ENCODE measurements around the gene JADE2. TPM values are rescaled to one million over a fixed set of nuclear protein-coding genes. Genes with fewer than 3 reads are reported as not detected.
"Not testable (repeated sequence)": the region's sequence is repeated elsewhere in the genome, so short reads cannot be mapped to it uniquely, and the experiment has no call there.

JADE2 gene
- polyA plus RNA-seq (2013, experiment 1 of 2; ENCODE audit: insufficient read length), result 1.8 TPM
- 1.8 TPM for polyA plus RNA-seq (2013, experiment 2 of 2; ENCODE audit: insufficient read length)

- peak; percentile 54 for DNase-seq
These were observed at the start of gene JADE2 for GRCh38 chr5:134524826-134525682. TSS of gene JADE2 (plus strand) at chr5:134525670. CDS start at chr5:134535858, 10,188 bp downstream.

GRCh38 chr5:134477462-134478245 is 47.8 kb upstream of the JADE2 start:
- DNase-seq, result no peak

- DNase-seq, result no peak
These were observed 45.6 kb upstream of the JADE2 start for GRCh38 chr5:134479839-134480238.

- DNase-seq, result no peak
These were observed 36.1 kb upstream of the JADE2 start for GRCh38 chr5:134489227-134489944.

DNA sequence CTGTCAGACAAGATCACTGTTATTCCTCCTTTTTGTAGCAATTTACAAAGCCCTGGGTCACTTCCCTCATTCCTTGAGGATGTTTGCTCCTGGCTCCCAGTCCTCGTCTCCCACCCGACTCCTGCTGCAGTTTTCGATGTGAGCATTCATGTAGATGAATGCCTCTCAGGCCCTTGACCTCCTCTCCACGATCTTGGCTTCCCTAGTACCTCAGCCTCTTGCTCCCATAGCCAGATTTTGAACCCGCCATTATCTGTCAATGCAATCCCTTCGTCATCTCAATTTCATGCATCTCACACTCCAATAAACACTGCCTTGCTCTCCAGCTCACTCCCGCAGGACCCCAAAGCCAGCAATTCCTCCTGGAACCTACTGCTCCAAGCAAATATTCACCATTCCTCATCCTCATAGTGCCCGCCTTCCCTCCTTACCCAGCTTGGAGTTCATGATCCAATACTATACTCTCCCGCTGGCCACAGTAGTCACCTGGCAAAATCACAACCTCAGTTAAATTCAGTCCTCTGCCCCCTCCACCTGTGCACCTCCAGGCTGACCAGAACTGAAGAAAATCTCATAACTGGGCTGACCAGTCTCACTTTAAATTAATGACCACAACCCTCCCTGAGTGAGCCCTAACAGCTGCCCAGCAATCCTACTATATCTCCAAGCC is 35.1 kb upstream of the JADE2 start:
- DNase-seq, result no peak

- DNase-seq, result no peak
These were observed 34.6 kb upstream of the JADE2 start for GRCh38 chr5:134490925-134491271.

DNA sequence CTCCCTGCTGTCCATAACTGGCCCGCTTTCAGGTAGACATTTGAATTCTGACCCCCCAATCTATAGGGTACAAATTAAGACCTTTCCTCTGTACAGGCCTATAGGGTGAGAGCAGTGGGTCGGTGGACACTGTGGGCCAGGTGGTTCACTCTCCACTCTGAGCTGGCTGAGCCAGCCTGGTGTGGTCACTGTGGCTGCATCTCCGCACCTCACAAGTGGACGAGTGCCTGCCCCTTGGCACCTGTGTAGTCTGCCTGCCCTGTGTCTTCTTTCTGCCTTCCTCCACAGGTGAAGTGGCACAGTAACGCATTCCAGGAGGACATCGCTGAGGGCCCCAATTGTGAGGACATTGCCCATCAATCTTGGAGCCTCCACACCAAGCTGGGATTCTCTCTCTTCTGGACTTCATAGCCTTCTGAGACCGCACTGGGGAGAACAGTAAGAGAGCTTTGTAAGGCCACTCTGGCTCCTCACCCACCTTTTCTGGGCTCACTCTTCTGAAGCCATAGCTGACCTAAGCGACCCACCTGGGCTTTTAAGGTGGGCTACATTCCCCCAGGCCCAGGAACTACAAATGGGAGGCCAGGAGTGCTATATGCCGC is 33.5 kb upstream of the JADE2 start:
- DNase-seq, result no peak

DNA sequence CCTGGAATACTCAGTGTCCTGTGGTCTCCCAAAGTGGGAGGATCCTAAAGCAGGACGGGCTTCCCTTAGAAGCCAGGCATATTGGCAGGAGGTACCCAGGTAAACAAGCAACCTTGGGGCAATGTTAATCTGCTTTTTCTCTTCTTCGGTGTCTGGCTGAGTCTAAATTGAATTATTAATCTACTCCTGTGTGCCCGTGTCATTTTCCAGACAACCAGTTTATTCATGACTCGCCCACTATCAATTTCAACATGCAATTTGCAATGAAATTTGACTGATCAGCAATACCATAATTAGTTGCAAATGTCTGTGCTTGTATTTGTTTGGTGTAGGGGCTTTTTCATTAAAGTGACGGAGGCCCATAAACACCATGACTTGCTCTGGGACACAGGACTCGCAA is 32.9 kb upstream of the JADE2 start:
- DNase-seq, result no peak

GRCh38 chr5:134493461-134494055 is 31.9 kb upstream of the JADE2 start:
- DNase-seq, result no peak

DNA sequence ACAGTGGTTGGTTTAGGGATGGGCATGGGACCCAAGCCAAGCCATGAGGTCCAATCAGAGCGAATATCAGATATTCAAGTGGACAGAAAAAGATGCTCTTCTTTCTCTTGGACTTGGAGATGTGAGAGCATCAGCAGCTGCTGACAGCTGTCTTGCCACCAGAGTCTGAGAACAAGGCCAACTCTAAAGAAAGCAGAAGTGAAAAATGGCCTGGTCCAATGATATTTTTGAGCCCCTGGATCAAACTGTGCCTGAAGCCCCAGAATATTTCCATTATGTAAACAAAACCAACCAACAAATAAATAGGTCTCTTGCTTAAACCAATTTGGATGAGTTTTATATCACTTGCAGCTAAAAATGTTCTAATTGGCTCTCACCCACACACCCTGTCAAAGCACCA is 30.7 kb upstream of the JADE2 start:
- no peak for DNase-seq

DNA sequence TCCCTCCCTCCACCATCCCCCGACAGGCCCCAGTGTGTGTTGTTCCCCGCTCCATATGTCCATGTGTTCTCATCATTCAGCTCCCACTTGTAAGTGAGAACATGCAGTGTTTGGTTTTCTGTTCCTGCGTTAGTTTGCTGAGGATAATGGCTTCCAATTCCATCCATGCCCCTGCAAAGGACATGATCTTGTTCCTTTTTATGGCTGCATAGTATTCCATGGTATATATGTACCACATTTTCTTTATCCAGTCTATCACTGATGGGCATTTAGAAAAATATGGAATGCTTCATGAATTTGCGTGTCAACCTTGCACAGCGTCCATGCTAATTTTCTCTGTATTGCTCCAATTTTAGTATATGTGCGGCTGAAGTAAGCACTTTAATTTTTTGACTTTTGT is 25.6 kb upstream of the JADE2 start:
- not testable (repeated sequence) for DNase-seq

- no peak for DNase-seq
These were observed 24.6 kb upstream of the JADE2 start for GRCh38 chr5:134500699-134501430.

GRCh38 chr5:134502259-134502658 is 23.2 kb upstream of the JADE2 start:
- DNase-seq, result no peak

GRCh38 chr5:134503088-134503936 is 22.2 kb upstream of the JADE2 start:
- peak; percentile 95 for DNase-seq

- peak; percentile 32 for DNase-seq
These were observed 21.5 kb upstream of the JADE2 start for GRCh38 chr5:134503937-134504437.

GRCh38 chr5:134504629-134505300 is 20.7 kb upstream of the JADE2 start:
- DNase-seq, result no peak

GRCh38 chr5:134506054-134507039 is 19.1 kb upstream of the JADE2 start:
- DNase-seq, result no peak

DNA sequence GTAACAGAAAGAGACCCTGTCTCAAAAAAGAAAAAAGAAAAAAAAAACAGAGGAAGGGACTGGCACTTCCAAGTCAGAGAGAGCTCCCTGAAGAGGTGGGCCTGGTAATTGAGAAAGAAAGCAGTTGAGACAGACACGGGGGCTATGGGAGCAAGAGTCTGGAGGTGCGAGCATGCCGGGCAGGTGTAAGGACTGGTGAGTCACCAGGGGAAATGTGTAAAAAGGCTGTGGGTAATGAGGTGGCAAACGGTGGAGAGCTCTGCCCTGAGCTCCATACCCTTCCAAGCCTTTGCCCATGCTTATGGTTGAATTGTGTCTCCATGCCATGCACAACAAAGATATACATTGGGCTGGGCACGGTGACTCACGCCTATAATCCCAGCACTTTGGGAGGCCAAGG is 18.0 kb upstream of the JADE2 start:
- DNase-seq, result no peak

Measured in fibroblast of skin of scalp (primary cell).